ENCODE results near the gene SPATA9.

- TF ChIP-seq ARNTL (CRISPR knock-in tag; IDR thresholded peaks at IDR 0.05; ENCODE audit: borderline replicate concordance, low read depth) (no peak), PPARA (CRISPR knock-in tag; IDR thresholded peaks at IDR 0.05; ENCODE audit: borderline replicate concordance) (no peak), SNAI2 (CRISPR knock-in tag; IDR thresholded peaks at IDR 0.05) (no peak), PATZ1 (CRISPR knock-in tag; IDR thresholded peaks at IDR 0.05; ENCODE audit: borderline replicate concordance) (no peak), CREB5 (CRISPR knock-in tag; IDR thresholded peaks at IDR 0.05; ENCODE audit: low read depth) (no peak), ZNF70 (CRISPR knock-in tag; IDR thresholded peaks at IDR 0.05) (no peak), CSDC2 (CRISPR knock-in tag; IDR thresholded peaks at IDR 0.05) (no peak), ZFP30 (CRISPR knock-in tag; IDR thresholded peaks at IDR 0.05) (no peak), TCF4 (CRISPR knock-in tag; IDR thresholded peaks at IDR 0.05; ENCODE audit: borderline replicate concordance) (no peak), GLIS3 (CRISPR knock-in tag; IDR thresholded peaks at IDR 0.05) (no peak), ZNF8 (CRISPR knock-in tag; IDR thresholded peaks at IDR 0.05) (no peak), TOX (CRISPR knock-in tag; IDR thresholded peaks at IDR 0.05; ENCODE audit: borderline replicate concordance) (no peak)
Measured at GRCh38 chr5:95654196-95654595, 28.6 kb downstream of the SPATA9 start.

Measured in SK-N-SH treated with all-trans-retinoic acid at 6 μM for 48 hours (cell line).